HepG2 (cell line): Measurements from ENCODE around the gene TRIO. TPM values are rescaled to one million over a fixed set of nuclear protein-coding genes. Genes with fewer than 3 reads are reported as not detected.

Experiments used
- MED13 ChIP-seq: sonication (generic); formaldehyde crosslinking; IDR thresholded peaks from 2 replicates; pipeline ENCODE4 v1.5.0; 2020; ENCODE audit warnings: missing genetic modification reagents
- NFYC ChIP-seq: IDR thresholded peaks from 2 replicates; pipeline ENCODE4 v1.6.1; 2016; ENCODE audit warnings: missing genetic modification reagents, missing compliant biosample characterization
- TBP ChIP-seq: sonication (generic); formaldehyde crosslinking; IDR thresholded peaks from 2 replicates; pipeline ENCODE4 v1.5.0; 2020; ENCODE audit warnings: missing genetic modification reagents
- TBX2 ChIP-seq: sonication (generic); formaldehyde crosslinking; IDR thresholded peaks from 2 replicates; pipeline ENCODE4 v1.5.0; 2020; ENCODE audit warnings: missing genetic modification reagents, mild to moderate bottlenecking, borderline replicate concordance
- TRIM24 ChIP-seq: sonication (generic); formaldehyde crosslinking; IDR thresholded peaks from 2 replicates; pipeline ENCODE4 v1.8.0; 2022; ENCODE audit warnings: mild to moderate bottlenecking, missing genetic modification reagents
- ZMYM4 ChIP-seq: sonication (generic); formaldehyde crosslinking; IDR thresholded peaks from 2 replicates; pipeline ENCODE4 v1.8.1; 2023; ENCODE audit warnings: mild to moderate bottlenecking, missing genetic modification reagents
- ZNF367 ChIP-seq: sonication (generic); formaldehyde crosslinking; IDR thresholded peaks from 2 replicates; pipeline ENCODE4 v1.4.0; 2020; ENCODE audit warnings: missing genetic modification reagents, borderline replicate concordance
- ZNF432 ChIP-seq: sonication (generic); formaldehyde crosslinking; IDR thresholded peaks from 2 replicates; pipeline ENCODE4 v1.5.0; 2020; ENCODE audit warnings: missing genetic modification reagents, mild to moderate bottlenecking, borderline replicate concordance
- ZNF441 ChIP-seq: sonication (generic); formaldehyde crosslinking; IDR thresholded peaks from 2 replicates; pipeline ENCODE4 v1.7.0; 2021; ENCODE audit warnings: missing genetic modification reagents, borderline replicate concordance
- ZNF644 ChIP-seq: IDR thresholded peaks from 2 replicates; pipeline ENCODE4 v1.6.1; 2016; ENCODE audit warnings: low read depth
- ZNF703 ChIP-seq: sonication (generic); formaldehyde crosslinking; IDR thresholded peaks from 2 replicates; pipeline ENCODE4 v1.5.1; 2020; ENCODE audit warnings: missing genetic modification reagents, mild to moderate bottlenecking, moderate library complexity, borderline replicate concordance
- ZNF747 ChIP-seq: sonication (generic); formaldehyde crosslinking; IDR thresholded peaks from 2 replicates; pipeline ENCODE4 v1.8.1; 2023; ENCODE audit warnings: missing genetic modification reagents, mild to moderate bottlenecking, borderline replicate concordance
- ZNF83 ChIP-seq: sonication (generic); formaldehyde crosslinking; IDR thresholded peaks from 2 replicates; pipeline ENCODE4 v1.4.0; 2020; ENCODE audit warnings: missing genetic modification reagents, mild to moderate bottlenecking, borderline replicate concordance
- polyA plus RNA-seq, 8 experiments: library from polyadenylated mRNA; depleted of rRNA in 3 of 8; stranded (reverse) in 7 of 8; unstranded in 1 of 8; fragments of >200 nt; fragmentation: Illumina TruSeq in 4 of 8; extraction: Trizol in 4 of 8; gene quantifications; 2 replicates each; pipeline versions ENCODE4 v1.2.1 to v1.2.3, GENCODE V29; 2011 to 2016; ENCODE audit warnings: low read depth in 4 of 8, missing spikeins in 1 of 8, mixed read lengths in 1 of 8; ENCODE audit not compliant: insufficient read depth in 1 of 8
- total RNA-seq, 5 experiments: library from RNA; depleted of rRNA; stranded (reverse); fragments of >200 nt; fragmentation: Illumina TruSeq; extraction: Trizol; gene quantifications; 2 replicates each; pipeline ENCODE4 v1.2.3, GENCODE V29; 2016; ENCODE audit warnings: low read depth in 1 of 5
- TF ChIP-seq, protein P1 (sequence below): sonication (generic); formaldehyde crosslinking; IDR thresholded peaks from 2 replicates; pipeline ENCODE4 v1.5.1; 2020; ENCODE audit warnings: mild to moderate bottlenecking, missing genetic modification reagents, borderline replicate concordance
- TF ChIP-seq, protein P2 (sequence below): sonication (generic); formaldehyde crosslinking; IDR thresholded peaks from one replicate; pipeline ENCODE4 v1.5.1; 2020; ENCODE audit warnings: mild to moderate bottlenecking, missing genetic modification reagents; ENCODE audit errors: not compliant biosample characterization
- TF ChIP-seq, protein P3 (sequence below): sonication (generic); formaldehyde crosslinking; IDR thresholded peaks from 2 replicates; pipeline ENCODE4 v1.4.0; 2020; ENCODE audit warnings: missing genetic modification reagents, borderline replicate concordance

The TRIO gene
- total and polyA plus RNA-seq, 2 of the 13 experiments (the other 11 are each of a cell fraction or from before 2014, with no cell fraction given), result 45.2 to 45.9 TPM

DNA sequence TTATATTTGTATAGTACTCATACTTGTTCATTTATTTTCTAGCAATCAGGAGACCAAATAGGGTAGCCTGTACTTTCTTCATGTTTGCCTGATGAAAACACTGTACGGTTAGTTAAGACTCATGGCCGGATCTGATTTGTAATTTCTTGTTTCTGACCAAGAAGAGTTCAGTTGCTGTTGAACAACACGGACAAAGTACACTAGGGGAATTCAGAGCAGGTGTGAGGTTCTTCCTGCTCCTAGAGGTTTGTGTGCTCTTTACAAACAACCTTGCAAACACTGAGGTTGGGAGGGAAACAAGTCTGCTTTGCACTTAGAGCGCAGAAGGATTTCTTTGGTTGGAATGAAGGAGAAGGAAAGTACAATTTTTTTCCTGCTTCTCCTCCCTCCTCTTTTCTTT is 69.7 kb downstream of the TRIO start (continued):
- TF ChIP-seq, protein P1, sequence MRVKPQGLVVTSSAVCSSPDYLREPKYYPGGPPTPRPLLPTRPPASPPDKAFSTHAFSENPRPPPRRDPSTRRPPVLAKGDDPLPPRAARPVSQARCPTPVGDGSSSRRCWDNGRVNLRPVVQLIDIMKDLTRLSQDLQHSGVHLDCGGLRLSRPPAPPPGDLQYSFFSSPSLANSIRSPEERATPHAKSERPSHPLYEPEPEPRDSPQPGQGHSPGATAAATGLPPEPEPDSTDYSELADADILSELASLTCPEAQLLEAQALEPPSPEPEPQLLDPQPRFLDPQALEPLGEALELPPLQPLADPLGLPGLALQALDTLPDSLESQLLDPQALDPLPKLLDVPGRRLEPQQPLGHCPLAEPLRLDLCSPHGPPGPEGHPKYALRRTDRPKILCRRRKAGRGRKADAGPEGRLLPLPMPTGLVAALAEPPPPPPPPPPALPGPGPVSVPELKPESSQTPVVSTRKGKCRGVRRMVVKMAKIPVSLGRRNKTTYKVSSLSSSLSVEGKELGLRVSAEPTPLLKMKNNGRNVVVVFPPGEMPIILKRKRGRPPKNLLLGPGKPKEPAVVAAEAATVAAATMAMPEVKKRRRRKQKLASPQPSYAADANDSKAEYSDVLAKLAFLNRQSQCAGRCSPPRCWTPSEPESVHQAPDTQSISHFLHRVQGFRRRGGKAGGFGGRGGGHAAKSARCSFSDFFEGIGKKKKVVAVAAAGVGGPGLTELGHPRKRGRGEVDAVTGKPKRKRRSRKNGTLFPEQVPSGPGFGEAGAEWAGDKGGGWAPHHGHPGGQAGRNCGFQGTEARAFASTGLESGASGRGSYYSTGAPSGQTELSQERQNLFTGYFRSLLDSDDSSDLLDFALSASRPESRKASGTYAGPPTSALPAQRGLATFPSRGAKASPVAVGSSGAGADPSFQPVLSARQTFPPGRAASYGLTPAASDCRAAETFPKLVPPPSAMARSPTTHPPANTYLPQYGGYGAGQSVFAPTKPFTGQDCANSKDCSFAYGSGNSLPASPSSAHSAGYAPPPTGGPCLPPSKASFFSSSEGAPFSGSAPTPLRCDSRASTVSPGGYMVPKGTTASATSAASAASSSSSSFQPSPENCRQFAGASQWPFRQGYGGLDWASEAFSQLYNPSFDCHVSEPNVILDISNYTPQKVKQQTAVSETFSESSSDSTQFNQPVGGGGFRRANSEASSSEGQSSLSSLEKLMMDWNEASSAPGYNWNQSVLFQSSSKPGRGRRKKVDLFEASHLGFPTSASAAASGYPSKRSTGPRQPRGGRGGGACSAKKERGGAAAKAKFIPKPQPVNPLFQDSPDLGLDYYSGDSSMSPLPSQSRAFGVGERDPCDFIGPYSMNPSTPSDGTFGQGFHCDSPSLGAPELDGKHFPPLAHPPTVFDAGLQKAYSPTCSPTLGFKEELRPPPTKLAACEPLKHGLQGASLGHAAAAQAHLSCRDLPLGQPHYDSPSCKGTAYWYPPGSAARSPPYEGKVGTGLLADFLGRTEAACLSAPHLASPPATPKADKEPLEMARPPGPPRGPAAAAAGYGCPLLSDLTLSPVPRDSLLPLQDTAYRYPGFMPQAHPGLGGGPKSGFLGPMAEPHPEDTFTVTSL (CRISPR knock-in tag), result peak; percentile 53; the same call in 1 of the 2 replicates
- no peak for TF ChIP-seq TBP
- TF ChIP-seq ZNF644 (CRISPR knock-in tag), result no peak
- TF ChIP-seq ZNF432 (CRISPR knock-in tag), result no peak
- TF ChIP-seq ZNF83 (CRISPR knock-in tag), result no peak
- no peak for TF ChIP-seq NFYC (CRISPR knock-in tag)
- no peak for TF ChIP-seq MED13
- TF ChIP-seq, protein P2, sequence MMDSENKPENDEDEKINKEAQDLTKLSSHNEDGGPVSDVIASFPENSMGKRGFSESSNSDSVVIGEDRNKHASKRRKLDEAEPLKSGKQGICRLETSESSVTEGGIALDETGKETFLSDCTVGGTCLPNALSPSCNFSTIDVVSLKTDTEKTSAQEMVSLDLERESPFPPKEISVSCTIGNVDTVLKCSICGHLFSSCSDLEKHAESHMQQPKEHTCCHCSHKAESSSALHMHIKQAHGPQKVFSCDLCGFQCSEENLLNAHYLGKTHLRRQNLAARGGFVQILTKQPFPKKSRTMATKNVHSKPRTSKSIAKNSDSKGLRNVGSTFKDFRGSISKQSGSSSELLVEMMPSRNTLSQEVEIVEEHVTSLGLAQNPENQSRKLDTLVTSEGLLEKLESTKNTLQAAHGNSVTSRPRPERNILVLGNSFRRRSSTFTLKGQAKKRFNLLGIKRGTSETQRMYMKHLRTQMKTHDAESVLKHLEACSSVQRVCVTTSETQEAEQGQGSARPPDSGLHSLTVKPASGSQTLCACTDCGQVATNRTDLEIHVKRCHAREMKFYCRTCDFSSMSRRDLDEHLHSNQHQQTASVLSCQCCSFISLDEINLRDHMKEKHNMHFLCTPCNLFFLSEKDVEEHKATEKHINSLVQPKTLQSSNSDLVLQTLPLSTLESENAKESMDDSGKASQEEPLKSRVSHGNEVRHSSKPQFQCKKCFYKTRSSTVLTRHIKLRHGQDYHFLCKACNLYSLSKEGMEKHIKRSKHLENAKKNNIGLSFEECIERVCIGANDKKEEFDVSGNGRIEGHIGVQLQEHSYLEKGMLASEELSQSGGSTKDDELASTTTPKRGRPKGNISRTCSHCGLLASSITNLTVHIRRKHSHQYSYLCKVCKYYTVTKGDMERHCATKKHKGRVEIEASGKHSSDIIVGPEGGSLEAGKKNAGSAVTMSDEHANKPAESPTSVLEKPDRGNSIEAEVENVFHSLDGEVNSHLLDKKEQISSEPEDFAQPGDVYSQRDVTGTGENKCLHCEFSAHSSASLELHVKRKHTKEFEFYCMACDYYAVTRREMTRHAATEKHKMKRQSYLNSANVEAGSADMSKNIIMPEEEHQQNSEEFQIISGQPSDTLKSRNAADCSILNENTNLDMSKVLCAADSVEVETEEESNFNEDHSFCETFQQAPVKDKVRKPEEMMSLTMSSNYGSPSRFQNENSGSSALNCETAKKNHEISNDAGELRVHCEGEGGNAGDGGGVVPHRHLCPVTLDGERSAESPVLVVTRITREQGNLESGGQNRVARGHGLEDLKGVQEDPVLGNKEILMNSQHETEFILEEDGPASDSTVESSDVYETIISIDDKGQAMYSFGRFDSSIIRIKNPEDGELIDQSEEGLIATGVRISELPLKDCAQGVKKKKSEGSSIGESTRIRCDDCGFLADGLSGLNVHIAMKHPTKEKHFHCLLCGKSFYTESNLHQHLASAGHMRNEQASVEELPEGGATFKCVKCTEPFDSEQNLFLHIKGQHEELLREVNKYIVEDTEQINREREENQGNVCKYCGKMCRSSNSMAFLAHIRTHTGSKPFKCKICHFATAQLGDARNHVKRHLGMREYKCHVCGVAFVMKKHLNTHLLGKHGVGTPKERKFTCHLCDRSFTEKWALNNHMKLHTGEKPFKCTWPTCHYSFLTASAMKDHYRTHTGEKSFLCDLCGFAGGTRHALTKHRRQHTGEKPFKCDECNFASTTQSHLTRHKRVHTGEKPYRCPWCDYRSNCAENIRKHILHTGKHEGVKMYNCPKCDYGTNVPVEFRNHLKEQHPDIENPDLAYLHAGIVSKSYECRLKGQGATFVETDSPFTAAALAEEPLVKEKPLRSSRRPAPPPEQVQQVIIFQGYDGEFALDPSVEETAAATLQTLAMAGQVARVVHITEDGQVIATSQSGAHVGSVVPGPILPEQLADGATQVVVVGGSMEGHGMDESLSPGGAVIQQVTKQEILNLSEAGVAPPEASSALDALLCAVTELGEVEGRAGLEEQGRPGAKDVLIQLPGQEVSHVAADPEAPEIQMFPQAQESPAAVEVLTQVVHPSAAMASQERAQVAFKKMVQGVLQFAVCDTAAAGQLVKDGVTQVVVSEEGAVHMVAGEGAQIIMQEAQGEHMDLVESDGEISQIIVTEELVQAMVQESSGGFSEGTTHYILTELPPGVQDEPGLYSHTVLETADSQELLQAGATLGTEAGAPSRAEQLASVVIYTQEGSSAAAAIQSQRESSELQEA (CRISPR knock-in tag), result no peak
- TF ChIP-seq ZNF747 (CRISPR knock-in tag), result no peak
- peak; percentile 90 for TF ChIP-seq TBX2 (CRISPR knock-in tag)
- TF ChIP-seq ZNF441, result peak; percentile 57; the same call in 1 of the 2 replicates
- TF ChIP-seq, protein P3, sequence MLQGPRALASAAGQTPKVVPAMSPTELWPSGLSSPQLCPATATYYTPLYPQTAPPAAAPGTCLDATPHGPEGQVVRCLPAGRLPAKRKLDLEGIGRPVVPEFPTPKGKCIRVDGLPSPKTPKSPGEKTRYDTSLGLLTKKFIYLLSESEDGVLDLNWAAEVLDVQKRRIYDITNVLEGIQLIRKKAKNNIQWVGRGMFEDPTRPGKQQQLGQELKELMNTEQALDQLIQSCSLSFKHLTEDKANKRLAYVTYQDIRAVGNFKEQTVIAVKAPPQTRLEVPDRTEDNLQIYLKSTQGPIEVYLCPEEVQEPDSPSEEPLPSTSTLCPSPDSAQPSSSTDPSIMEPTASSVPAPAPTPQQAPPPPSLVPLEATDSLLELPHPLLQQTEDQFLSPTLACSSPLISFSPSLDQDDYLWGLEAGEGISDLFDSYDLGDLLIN (CRISPR knock-in tag), result no peak
- TF ChIP-seq ZNF703 (CRISPR knock-in tag), result no peak
- TF ChIP-seq ZMYM4 (CRISPR knock-in tag), result peak; percentile 61; the same call in 1 of the 2 replicates
- TF ChIP-seq ZNF367 (CRISPR knock-in tag), result no peak
- TF ChIP-seq TRIM24 (CRISPR knock-in tag), result no peak
